ENCODE data around the gene CENPU. TPM values are rescaled to one million over a fixed set of nuclear protein-coding genes. Genes with fewer than 3 reads are reported as not detected.

The CENPU gene
- total and polyA plus RNA-seq, 10 of the 15 experiments (the other 5 are each of a cell fraction or from before 2014, with no cell fraction given), result 26.6 to 90.8 (median 53.8) TPM

DNA sequence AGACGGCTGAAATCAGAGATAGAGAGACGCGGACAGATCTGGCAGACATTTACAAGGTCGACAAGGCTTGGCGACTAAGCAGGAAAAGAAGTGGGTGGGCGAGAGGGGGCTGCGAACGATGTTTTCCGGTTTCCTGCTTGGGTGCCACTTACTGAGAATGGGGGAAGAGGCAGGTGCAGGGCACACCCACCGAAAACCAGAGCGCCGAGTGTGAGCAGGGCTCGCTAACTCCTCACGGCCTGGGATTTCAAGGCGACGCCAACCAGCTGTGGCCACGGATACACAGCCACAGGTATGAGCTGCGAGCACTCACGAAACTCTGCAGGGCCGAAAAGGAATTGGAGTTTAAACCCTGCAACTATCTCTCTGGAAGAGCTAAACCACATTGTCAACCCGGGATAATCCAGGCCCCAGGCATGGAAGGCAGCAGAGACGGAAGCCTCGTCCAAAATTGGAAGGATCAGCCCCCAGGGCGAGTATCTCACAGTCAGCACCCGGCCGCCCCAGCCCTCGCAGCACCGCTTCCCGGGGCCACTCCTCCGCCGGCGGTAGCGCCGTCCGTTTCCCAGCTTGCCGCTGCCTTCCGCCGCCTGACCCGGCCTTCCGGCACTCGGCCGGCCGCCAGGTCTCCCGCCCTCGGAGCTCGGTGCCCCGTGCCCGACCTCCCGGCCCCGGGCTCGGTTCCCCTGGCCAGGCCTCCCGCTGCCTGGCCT, 85.4 kb downstream of the CENPU start (continued):
- TF ChIP-seq, protein P1, sequence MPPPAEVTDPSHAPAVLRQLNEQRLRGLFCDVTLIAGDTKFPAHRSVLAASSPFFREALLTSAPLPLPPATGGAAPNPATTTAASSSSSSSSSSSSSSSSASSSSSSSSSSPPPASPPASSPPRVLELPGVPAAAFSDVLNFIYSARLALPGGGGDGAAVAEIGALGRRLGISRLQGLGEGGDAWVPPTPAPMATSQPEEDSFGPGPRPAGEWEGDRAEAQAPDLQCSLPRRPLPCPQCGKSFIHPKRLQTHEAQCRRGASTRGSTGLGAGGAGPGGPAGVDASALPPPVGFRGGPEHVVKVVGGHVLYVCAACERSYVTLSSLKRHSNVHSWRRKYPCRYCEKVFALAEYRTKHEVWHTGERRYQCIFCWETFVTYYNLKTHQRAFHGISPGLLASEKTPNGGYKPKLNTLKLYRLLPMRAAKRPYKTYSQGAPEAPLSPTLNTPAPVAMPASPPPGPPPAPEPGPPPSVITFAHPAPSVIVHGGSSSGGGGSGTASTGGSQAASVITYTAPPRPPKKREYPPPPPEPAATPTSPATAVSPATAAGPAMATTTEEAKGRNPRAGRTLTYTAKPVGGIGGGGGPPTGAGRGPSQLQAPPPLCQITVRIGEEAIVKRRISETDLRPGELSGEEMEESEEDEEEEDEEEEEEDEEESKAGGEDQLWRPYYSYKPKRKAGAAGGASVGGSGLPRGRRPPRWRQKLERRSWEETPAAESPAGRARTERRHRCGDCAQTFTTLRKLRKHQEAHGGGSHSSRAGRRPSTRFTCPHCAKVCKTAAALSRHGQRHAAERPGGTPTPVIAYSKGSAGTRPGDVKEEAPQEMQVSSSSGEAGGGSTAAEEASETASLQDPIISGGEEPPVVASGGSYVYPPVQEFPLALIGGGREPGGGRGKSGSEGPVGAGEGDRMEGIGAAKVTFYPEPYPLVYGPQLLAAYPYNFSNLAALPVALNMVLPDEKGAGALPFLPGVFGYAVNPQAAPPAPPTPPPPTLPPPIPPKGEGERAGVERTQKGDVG (CRISPR knock-in tag; IDR thresholded peaks at IDR 0.05), result no peak
- peak; percentile 39 to 45; a peak in 2 of 4 replicates for TF ChIP-seq IKZF2 (IDR thresholded peaks at IDR 0.05)
- TF ChIP-seq ZNF274 (IDR thresholded peaks at IDR 0.05; ENCODE audit: insufficient read depth, insufficient read length), result no peak
- peak; percentile 69; the same call in 1 of the 2 replicates for TF ChIP-seq HDGF (IDR thresholded peaks at IDR 0.05)
- TF ChIP-seq NRF1 (conservative IDR thresholded peaks at IDR 0.05; ENCODE audit: low read depth, low read length), result no peak
- 0 out of 2 replicates have a peak, but pooled peaks have one; percentile 12 for TF ChIP-seq GATAD2B (conservative IDR thresholded peaks at IDR 0.05; ENCODE audit: low read depth)
- TF ChIP-seq, protein P2, sequence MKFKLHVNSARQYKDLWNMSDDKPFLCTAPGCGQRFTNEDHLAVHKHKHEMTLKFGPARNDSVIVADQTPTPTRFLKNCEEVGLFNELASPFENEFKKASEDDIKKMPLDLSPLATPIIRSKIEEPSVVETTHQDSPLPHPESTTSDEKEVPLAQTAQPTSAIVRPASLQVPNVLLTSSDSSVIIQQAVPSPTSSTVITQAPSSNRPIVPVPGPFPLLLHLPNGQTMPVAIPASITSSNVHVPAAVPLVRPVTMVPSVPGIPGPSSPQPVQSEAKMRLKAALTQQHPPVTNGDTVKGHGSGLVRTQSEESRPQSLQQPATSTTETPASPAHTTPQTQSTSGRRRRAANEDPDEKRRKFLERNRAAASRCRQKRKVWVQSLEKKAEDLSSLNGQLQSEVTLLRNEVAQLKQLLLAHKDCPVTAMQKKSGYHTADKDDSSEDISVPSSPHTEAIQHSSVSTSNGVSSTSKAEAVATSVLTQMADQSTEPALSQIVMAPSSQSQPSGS (IDR thresholded peaks at IDR 0.05; ENCODE audit: low read length), result no peak
- no peak for TF ChIP-seq SP1 (IDR thresholded peaks at IDR 0.05; ENCODE audit: low read depth, low read length)
- TF ChIP-seq TBL1XR1 (IDR thresholded peaks at IDR 0.05; ENCODE audit: low read depth, low read length), result no peak
- peak; percentile 21; the same call in 1 of the 2 replicates for TF ChIP-seq RUNX3 (IDR thresholded peaks at IDR 0.05; ENCODE audit: low read length)
- no peak for TF ChIP-seq KAT2A (conservative IDR thresholded peaks at IDR 0.05; ENCODE audit: control insufficient read depth, low read depth, low read length)
- TF ChIP-seq, protein P3, sequence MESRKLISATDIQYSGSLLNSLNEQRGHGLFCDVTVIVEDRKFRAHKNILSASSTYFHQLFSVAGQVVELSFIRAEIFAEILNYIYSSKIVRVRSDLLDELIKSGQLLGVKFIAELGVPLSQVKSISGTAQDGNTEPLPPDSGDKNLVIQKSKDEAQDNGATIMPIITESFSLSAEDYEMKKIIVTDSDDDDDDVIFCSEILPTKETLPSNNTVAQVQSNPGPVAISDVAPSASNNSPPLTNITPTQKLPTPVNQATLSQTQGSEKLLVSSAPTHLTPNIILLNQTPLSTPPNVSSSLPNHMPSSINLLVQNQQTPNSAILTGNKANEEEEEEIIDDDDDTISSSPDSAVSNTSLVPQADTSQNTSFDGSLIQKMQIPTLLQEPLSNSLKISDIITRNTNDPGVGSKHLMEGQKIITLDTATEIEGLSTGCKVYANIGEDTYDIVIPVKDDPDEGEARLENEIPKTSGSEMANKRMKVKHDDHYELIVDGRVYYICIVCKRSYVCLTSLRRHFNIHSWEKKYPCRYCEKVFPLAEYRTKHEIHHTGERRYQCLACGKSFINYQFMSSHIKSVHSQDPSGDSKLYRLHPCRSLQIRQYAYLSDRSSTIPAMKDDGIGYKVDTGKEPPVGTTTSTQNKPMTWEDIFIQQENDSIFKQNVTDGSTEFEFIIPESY (IDR thresholded peaks at IDR 0.05), result no peak
- TF ChIP-seq PAX8 (IDR thresholded peaks at IDR 0.05), result no peak
- no peak for TF ChIP-seq NR2C1 (IDR thresholded peaks at IDR 0.05)
- peak; percentile 35 for TF ChIP-seq EED (IDR thresholded peaks at IDR 0.05; ENCODE audit: low read depth)
- TF ChIP-seq POLR2A (IDR thresholded peaks at IDR 0.05; ENCODE audit: low read depth, low read length), result peak; percentile 72
- TF ChIP-seq, protein P4, sequence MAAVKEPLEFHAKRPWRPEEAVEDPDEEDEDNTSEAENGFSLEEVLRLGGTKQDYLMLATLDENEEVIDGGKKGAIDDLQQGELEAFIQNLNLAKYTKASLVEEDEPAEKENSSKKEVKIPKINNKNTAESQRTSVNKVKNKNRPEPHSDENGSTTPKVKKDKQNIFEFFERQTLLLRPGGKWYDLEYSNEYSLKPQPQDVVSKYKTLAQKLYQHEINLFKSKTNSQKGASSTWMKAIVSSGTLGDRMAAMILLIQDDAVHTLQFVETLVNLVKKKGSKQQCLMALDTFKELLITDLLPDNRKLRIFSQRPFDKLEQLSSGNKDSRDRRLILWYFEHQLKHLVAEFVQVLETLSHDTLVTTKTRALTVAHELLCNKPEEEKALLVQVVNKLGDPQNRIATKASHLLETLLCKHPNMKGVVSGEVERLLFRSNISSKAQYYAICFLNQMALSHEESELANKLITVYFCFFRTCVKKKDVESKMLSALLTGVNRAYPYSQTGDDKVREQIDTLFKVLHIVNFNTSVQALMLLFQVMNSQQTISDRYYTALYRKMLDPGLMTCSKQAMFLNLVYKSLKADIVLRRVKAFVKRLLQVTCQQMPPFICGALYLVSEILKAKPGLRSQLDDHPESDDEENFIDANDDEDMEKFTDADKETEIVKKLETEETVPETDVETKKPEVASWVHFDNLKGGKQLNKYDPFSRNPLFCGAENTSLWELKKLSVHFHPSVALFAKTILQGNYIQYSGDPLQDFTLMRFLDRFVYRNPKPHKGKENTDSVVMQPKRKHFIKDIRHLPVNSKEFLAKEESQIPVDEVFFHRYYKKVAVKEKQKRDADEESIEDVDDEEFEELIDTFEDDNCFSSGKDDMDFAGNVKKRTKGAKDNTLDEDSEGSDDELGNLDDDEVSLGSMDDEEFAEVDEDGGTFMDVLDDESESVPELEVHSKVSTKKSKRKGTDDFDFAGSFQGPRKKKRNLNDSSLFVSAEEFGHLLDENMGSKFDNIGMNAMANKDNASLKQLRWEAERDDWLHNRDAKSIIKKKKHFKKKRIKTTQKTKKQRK (IDR thresholded peaks at IDR 0.05; ENCODE audit: low read depth, low read length), result no peak
- TF ChIP-seq RB1 (IDR thresholded peaks at IDR 0.05; ENCODE audit: borderline replicate concordance), result no peak
- peak; percentile 55; the same call in 1 of the 2 replicates for TF ChIP-seq SIN3A (IDR thresholded peaks at IDR 0.05; ENCODE audit: low read depth, low read length)
- no peak for TF ChIP-seq MYC (IDR thresholded peaks at IDR 0.05; ENCODE audit: insufficient read depth, insufficient read length, insufficient replicate concordance, low read length, severe bottlenecking)
